WTC11 (cell line): ENCODE data around the gene KRTAP10-3. TPM values are rescaled to one million over a fixed set of nuclear protein-coding genes. Genes with fewer than 3 reads are reported as not detected.

Experiments used
- ATAC-seq: fragments of 200-7000 bp; cut with Tn5 transposase; 2 replicates; pipeline ENCODE4 v1.10.0; 2021; ENCODE audit warnings: mild to moderate bottlenecking, moderate library complexity
- CTCF ChIA-PET: fragments of 300-600 bp; sonication (Branson Sonifier 250); formaldehyde crosslinking; loops from one replicate; lab custom pipeline; 2021; ENCODE audit warnings: antibody characterized with exemption; lab: Charles Lee
- POLR2A ChIA-PET: fragments of 350-600 bp; sonication (Branson Sonifier 250); formaldehyde crosslinking; loops from one replicate; lab custom pipeline; 2021; ENCODE audit warnings: antibody characterized with exemption; lab: Charles Lee
- DNase-seq: peaks from one replicate; pipeline ENCODE4 v3.0.0; 2021; ENCODE audit warnings: low spot score
- H3K27ac Mint-ChIP-seq: 2 replicates; pipeline ENCODE4 v1.8.0; 2021; ENCODE audit warnings: mixed read lengths
- H3K27me3 Mint-ChIP-seq: 2 replicates; pipeline ENCODE4 v1.8.0; 2021; ENCODE audit warnings: low read depth, mild to moderate bottlenecking, moderate library complexity, mixed read lengths
- H3K36me3 Mint-ChIP-seq: 2 replicates; pipeline ENCODE4 v1.8.0; 2021; ENCODE audit warnings: mixed read lengths
- H3K4me1 Mint-ChIP-seq: 2 replicates; pipeline ENCODE4 v1.8.0; 2022; ENCODE audit warnings: mixed read lengths
- H3K4me3 Mint-ChIP-seq: 2 replicates; pipeline ENCODE4 v1.8.0; 2021; ENCODE audit warnings: mild to moderate bottlenecking, moderate library complexity, mixed read lengths
- H3K9me3 Mint-ChIP-seq: 2 replicates; pipeline ENCODE4 v1.8.0; 2021; ENCODE audit warnings: mixed read lengths
- FOXP1 ChIP-seq: sonication (generic); formaldehyde crosslinking; IDR thresholded peaks from 2 replicates; pipeline ENCODE4 v1.8.0; 2022; ENCODE audit warnings: missing genetic modification reagents, mild to moderate bottlenecking, moderate library complexity, borderline replicate concordance
- HMGA2 ChIP-seq: fragments of 250-450 bp; sonication (Bioruptor Pico); IDR thresholded peaks from 2 replicates; pipeline ENCODE4 v1.4.0; 2021; ENCODE audit warnings: mild to moderate bottlenecking, moderate library complexity
- MYBL2 ChIP-seq: sonication (generic); formaldehyde crosslinking; IDR thresholded peaks from 2 replicates; pipeline ENCODE4 v1.8.1; 2023; ENCODE audit warnings: mild to moderate bottlenecking, moderate library complexity, missing genetic modification reagents
- SMAD3 ChIP-seq: sonication (generic); formaldehyde crosslinking; IDR thresholded peaks from 2 replicates; pipeline ENCODE4 v1.8.0; 2022; ENCODE audit warnings: missing genetic modification reagents, mild to moderate bottlenecking, borderline replicate concordance
- SOX15 ChIP-seq: fragments of 250-450 bp; sonication (Bioruptor Pico); IDR thresholded peaks from 2 replicates; pipeline ENCODE4 v1.9.0; 2021; ENCODE audit warnings: mild to moderate bottlenecking
- TP53 ChIP-seq: sonication (generic); formaldehyde crosslinking; IDR thresholded peaks from 2 replicates; pipeline ENCODE4 v1.8.1; 2023; ENCODE audit warnings: mild to moderate bottlenecking, missing genetic modification reagents
- ZNF121 ChIP-seq: sonication (generic); formaldehyde crosslinking; IDR thresholded peaks from 2 replicates; pipeline ENCODE4 v1.8.0; 2023; ENCODE audit warnings: missing genetic modification reagents
- ZNF263 ChIP-seq: sonication (generic); formaldehyde crosslinking; IDR thresholded peaks from 2 replicates; pipeline ENCODE4 v1.8.1; 2022; ENCODE audit warnings: low read depth, mild to moderate bottlenecking, moderate library complexity, missing genetic modification reagents
- ZNF416 ChIP-seq: fragments of 250-450 bp; sonication (Bioruptor Pico); IDR thresholded peaks from 2 replicates; pipeline ENCODE4 v1.9.0; 2021; ENCODE audit warnings: mild to moderate bottlenecking, inconsistent platforms
- total RNA-seq: library from RNA; stranded (reverse); gene quantifications from 3 replicates; pipeline ENCODE4 v1.2.3, GENCODE V29; 2021
- TF ChIP-seq, protein P1 (sequence below): sonication (generic); formaldehyde crosslinking; IDR thresholded peaks from 2 replicates; pipeline ENCODE4 v1.8.0; 2022; ENCODE audit warnings: mild to moderate bottlenecking, missing genetic modification reagents
- TF ChIP-seq, protein P2 (sequence below): sonication (generic); formaldehyde crosslinking; IDR thresholded peaks from 2 replicates; pipeline ENCODE4 v1.8.1; 2022; ENCODE audit warnings: mild to moderate bottlenecking, missing genetic modification reagents, moderate library complexity, borderline replicate concordance
- TF ChIP-seq, protein P3 (sequence below): sonication (generic); formaldehyde crosslinking; IDR thresholded peaks from 2 replicates; pipeline ENCODE4 v1.8.0; 2022; ENCODE audit warnings: mild to moderate bottlenecking, missing genetic modification reagents
- TF ChIP-seq, protein P4 (sequence below): sonication (generic); formaldehyde crosslinking; IDR thresholded peaks from 2 replicates; pipeline ENCODE4 v1.8.1; 2022; ENCODE audit warnings: mild to moderate bottlenecking, moderate library complexity, missing genetic modification reagents
- TF ChIP-seq, protein P5 (sequence below): sonication (generic); formaldehyde crosslinking; IDR thresholded peaks from 2 replicates; pipeline ENCODE4 v1.8.0; 2023; ENCODE audit warnings: missing genetic modification reagents
- TF ChIP-seq, protein P6 (sequence below): sonication (generic); formaldehyde crosslinking; IDR thresholded peaks from 2 replicates; pipeline ENCODE4 v1.8.1; 2022; ENCODE audit warnings: missing genetic modification reagents, borderline replicate concordance
- TF ChIP-seq, protein P7 (sequence below): fragments of 250-450 bp; sonication (Bioruptor Pico); conservative IDR thresholded peaks from 2 replicates; pipeline ENCODE4 v1.9.0; 2021; ENCODE audit warnings: mild to moderate bottlenecking
- TF ChIP-seq, protein P8 (sequence below): sonication (generic); formaldehyde crosslinking; IDR thresholded peaks from 2 replicates; pipeline ENCODE4 v1.8.1; 2023; ENCODE audit warnings: mild to moderate bottlenecking, missing genetic modification reagents, moderate library complexity
- TF ChIP-seq, protein P9 (sequence below): sonication (generic); formaldehyde crosslinking; IDR thresholded peaks from 2 replicates; pipeline ENCODE4 v1.8.1; 2023; ENCODE audit warnings: mild to moderate bottlenecking, missing genetic modification reagents, borderline replicate concordance
- TF ChIP-seq, protein P10 (sequence below): sonication (generic); formaldehyde crosslinking; IDR thresholded peaks from 2 replicates; pipeline ENCODE4 v1.8.1; 2022; ENCODE audit warnings: low read depth, mild to moderate bottlenecking, moderate library complexity, missing genetic modification reagents, borderline replicate concordance

Gene KRTAP10-3
- total RNA-seq, 1 experiment from 2014 or later, result not detected

DNA sequence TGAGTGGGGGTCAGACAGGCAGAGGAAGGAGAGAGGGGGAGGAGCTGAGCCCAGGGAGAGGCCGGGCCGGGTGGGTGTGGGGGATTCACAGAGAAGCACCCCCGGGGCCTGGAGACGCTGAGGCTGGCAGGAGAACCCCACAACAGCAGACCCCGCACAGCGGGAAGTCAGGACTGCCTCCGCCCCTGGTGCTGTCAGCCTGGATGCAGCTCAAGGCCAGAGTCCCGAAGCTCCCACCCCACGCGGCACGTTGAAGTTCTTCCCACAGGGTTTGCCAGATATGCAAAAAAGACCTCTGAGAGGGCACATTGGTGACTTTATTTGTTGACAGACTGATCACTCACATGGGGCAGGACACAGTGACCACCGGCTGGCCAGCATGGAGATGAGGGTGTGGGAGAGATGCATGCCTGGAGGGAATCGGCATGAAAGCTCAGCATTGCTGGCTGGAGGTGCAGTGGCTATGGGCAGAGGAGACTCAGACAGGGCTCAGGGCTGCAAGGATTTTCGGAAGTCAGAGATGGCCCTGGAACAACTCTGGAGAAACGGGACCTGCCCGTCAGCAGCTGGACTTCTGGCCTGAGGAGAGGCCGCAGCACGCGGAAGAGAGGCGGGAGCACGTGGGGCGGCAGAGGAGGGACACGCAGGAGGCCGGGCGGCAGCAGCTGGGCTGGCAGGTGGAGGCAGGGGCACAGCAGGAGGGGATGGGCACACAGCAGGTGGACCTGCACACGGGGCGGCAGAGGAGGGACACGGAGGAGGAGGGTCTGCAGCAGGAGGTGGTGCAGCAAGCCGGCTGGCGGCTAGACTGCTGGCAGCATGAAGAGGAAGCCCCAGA lies 885 bp downstream of the KRTAP10-3 start:
- ChIA-PET CTCF (interaction anchor here (0.6 to 1.3 kb wide), 2 partner anchors 47 to 142 kb away, joined by 5 read pairs; no protein-coding TSS in a partner anchor), POLR2A (no interaction called here)
- no peak for TF ChIP-seq ZNF263 (CRISPR knock-in tag)
- TF ChIP-seq, protein P1, sequence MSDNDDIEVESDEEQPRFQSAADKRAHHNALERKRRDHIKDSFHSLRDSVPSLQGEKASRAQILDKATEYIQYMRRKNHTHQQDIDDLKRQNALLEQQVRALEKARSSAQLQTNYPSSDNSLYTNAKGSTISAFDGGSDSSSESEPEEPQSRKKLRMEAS (CRISPR knock-in tag), result no peak
- TF ChIP-seq, protein P2, sequence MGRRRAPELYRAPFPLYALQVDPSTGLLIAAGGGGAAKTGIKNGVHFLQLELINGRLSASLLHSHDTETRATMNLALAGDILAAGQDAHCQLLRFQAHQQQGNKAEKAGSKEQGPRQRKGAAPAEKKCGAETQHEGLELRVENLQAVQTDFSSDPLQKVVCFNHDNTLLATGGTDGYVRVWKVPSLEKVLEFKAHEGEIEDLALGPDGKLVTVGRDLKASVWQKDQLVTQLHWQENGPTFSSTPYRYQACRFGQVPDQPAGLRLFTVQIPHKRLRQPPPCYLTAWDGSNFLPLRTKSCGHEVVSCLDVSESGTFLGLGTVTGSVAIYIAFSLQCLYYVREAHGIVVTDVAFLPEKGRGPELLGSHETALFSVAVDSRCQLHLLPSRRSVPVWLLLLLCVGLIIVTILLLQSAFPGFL (CRISPR knock-in tag), result no peak
- no peak overlapping the region for H3K27ac Mint-ChIP-seq
- H3K4me1 Mint-ChIP-seq, result peaks cover 18% of the 10 kb centered on the region
- no peaks in the 10 kb centered on the region; the same call in none of the 2 replicates for H3K27me3 Mint-ChIP-seq
- no peak overlapping the region for H3K4me3 Mint-ChIP-seq
- H3K9me3 Mint-ChIP-seq, result peaks cover 10% of the 10 kb centered on the region
- DNase-seq (no peak), ATAC-seq (no peak; the same call in 1 of the 2 replicates)
- no peaks in the 10 kb centered on the region for H3K36me3 Mint-ChIP-seq

DNA sequence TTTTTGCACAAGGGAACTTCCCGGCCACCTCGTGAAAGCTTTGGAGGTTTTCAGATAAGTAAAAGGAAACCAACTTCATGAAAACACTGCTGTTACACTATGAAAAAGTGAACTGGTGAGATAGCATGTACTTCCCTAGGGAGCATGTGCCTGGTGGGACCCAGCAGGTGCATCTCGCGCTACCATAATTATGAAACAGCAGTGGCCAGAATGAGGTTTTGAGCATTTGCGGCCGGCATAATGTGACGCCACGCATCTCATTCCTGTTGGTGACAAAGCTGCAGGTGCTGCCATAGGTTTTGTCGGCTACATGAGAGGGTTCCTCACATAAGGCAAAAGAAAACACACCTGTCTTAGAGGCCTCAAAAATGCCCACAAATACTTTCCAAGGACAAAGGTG lies 1.7 kb downstream of the KRTAP10-3 start:
- Mint-ChIP-seq H3K27me3 (no peaks in the 10 kb centered on the region; the same call in none of the 2 replicates), H3K4me1 (peaks cover 26% of the 10 kb centered on the region), H3K36me3 (no peaks in the 10 kb centered on the region), H3K4me3 (no peak overlapping the region), H3K9me3 (peaks cover 5% of the 10 kb centered on the region), H3K27ac (no peak overlapping the region)
- DNase-seq (no peak), ATAC-seq (no peak)
- CTCF ChIA-PET, result interaction anchor here (0.6 to 1.3 kb wide), 2 partner anchors 46 to 143 kb away, joined by 5 read pairs; no protein-coding TSS in a partner anchor
- POLR2A ChIA-PET, result no interaction called here
- no peak for TF ChIP-seq FOXP1 (CRISPR knock-in tag)
- TF ChIP-seq, protein P3, sequence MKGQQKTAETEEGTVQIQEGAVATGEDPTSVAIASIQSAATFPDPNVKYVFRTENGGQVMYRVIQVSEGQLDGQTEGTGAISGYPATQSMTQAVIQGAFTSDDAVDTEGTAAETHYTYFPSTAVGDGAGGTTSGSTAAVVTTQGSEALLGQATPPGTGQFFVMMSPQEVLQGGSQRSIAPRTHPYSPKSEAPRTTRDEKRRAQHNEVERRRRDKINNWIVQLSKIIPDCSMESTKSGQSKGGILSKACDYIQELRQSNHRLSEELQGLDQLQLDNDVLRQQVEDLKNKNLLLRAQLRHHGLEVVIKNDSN (CRISPR knock-in tag), result no peak
- no peak for TF ChIP-seq SOX15
- TF ChIP-seq, protein P4, sequence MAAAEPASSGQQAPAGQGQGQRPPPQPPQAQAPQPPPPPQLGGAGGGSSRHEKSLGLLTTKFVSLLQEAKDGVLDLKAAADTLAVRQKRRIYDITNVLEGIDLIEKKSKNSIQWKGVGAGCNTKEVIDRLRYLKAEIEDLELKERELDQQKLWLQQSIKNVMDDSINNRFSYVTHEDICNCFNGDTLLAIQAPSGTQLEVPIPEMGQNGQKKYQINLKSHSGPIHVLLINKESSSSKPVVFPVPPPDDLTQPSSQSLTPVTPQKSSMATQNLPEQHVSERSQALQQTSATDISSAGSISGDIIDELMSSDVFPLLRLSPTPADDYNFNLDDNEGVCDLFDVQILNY (CRISPR knock-in tag), result no peak
- TF ChIP-seq, protein P5, sequence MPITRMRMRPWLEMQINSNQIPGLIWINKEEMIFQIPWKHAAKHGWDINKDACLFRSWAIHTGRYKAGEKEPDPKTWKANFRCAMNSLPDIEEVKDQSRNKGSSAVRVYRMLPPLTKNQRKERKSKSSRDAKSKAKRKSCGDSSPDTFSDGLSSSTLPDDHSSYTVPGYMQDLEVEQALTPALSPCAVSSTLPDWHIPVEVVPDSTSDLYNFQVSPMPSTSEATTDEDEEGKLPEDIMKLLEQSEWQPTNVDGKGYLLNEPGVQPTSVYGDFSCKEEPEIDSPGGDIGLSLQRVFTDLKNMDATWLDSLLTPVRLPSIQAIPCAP (CRISPR knock-in tag), result no peak
- TF ChIP-seq SMAD3 (CRISPR knock-in tag), result no peak
- TF ChIP-seq, protein P6, sequence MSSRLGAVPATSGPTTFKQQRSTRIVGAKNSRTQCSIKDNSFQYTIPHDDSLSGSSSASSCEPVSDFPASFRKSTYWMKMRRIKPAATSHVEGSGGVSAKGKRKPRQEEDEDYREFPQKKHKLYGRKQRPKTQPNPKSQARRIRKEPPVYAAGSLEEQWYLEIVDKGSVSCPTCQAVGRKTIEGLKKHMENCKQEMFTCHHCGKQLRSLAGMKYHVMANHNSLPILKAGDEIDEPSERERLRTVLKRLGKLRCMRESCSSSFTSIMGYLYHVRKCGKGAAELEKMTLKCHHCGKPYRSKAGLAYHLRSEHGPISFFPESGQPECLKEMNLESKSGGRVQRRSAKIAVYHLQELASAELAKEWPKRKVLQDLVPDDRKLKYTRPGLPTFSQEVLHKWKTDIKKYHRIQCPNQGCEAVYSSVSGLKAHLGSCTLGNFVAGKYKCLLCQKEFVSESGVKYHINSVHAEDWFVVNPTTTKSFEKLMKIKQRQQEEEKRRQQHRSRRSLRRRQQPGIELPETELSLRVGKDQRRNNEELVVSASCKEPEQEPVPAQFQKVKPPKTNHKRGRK, result no peak
- TF ChIP-seq, protein P7, sequence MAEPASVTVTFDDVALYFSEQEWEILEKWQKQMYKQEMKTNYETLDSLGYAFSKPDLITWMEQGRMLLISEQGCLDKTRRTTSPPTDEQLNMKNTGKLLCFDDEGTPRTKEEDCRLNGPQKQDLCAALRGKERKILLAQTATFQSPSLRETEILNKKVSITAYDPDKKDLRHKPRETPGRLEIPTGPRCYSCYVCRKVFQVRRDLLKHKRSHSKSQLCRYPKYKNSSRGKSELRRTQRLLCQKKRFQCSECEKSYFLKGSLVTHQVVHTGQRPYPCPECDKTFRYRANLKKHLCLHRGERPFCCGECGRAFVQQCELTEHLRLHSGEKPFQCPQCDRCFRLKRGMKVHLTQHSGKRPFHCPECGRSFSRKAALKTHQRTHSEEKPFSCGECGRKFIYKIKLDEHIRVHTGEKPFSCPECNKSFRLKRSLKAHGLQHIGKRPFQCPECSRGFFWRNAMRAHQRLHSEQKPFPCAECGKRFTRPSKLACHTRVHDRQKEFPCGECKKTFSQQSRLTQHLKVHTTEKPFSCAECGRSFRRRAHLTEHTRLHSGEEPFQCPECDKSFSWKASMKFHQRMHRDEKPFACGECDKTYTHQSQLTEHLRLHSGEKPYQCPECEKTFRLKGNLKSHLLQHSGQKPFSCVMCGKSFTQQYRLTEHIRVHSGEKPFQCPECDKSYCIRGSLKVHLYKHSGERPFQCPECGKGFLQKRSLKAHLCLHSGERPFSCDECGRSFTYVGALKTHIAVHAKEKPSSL, result no peak
- TF ChIP-seq, protein P8, sequence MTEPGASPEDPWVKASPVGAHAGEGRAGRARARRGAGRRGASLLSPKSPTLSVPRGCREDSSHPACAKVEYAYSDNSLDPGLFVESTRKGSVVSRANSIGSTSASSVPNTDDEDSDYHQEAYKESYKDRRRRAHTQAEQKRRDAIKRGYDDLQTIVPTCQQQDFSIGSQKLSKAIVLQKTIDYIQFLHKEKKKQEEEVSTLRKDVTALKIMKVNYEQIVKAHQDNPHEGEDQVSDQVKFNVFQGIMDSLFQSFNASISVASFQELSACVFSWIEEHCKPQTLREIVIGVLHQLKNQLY, result no peak
- TF ChIP-seq, protein P9, sequence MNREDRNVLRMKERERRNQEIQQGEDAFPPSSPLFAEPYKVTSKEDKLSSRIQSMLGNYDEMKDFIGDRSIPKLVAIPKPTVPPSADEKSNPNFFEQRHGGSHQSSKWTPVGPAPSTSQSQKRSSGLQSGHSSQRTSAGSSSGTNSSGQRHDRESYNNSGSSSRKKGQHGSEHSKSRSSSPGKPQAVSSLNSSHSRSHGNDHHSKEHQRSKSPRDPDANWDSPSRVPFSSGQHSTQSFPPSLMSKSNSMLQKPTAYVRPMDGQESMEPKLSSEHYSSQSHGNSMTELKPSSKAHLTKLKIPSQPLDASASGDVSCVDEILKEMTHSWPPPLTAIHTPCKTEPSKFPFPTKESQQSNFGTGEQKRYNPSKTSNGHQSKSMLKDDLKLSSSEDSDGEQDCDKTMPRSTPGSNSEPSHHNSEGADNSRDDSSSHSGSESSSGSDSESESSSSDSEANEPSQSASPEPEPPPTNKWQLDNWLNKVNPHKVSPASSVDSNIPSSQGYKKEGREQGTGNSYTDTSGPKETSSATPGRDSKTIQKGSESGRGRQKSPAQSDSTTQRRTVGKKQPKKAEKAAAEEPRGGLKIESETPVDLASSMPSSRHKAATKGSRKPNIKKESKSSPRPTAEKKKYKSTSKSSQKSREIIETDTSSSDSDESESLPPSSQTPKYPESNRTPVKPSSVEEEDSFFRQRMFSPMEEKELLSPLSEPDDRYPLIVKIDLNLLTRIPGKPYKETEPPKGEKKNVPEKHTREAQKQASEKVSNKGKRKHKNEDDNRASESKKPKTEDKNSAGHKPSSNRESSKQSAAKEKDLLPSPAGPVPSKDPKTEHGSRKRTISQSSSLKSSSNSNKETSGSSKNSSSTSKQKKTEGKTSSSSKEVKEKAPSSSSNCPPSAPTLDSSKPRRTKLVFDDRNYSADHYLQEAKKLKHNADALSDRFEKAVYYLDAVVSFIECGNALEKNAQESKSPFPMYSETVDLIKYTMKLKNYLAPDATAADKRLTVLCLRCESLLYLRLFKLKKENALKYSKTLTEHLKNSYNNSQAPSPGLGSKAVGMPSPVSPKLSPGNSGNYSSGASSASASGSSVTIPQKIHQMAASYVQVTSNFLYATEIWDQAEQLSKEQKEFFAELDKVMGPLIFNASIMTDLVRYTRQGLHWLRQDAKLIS (CRISPR knock-in tag), result no peak
- TF ChIP-seq HMGA2 (CRISPR knock-in tag), result no peak
- TF ChIP-seq, protein P10, sequence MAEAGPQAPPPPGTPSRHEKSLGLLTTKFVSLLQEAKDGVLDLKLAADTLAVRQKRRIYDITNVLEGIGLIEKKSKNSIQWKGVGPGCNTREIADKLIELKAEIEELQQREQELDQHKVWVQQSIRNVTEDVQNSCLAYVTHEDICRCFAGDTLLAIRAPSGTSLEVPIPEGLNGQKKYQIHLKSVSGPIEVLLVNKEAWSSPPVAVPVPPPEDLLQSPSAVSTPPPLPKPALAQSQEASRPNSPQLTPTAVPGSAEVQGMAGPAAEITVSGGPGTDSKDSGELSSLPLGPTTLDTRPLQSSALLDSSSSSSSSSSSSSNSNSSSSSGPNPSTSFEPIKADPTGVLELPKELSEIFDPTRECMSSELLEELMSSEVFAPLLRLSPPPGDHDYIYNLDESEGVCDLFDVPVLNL (CRISPR knock-in tag), result no peak
- no peak for TF ChIP-seq MYBL2
- TF ChIP-seq ZNF121 (CRISPR knock-in tag), result no peak
- no peak for TF ChIP-seq ZNF416
- no peak for TF ChIP-seq TP53 (CRISPR knock-in tag)
